ENCODE measurements around the gene WASF2. TPM values are rescaled to one million over a fixed set of nuclear protein-coding genes. Genes with fewer than 3 reads are reported as not detected.

Gene WASF2
- total and polyA plus RNA-seq, 11 donors = 14.2 to 103 (median 47.9) TPM

- WGBS, 4 donors = 65 to 71% (median 70%) methylated on average over 4 of the region's 4 CpGs
- peaks cover 0 to 46% (median 10%) of the 10 kb centered on the region in 12 donors for H3K4me1 ChIP-seq
- no peaks in the 10 kb centered on the region for H3K27me3 ChIP-seq
- no peaks in the 10 kb centered on the region for H3K36me3 ChIP-seq
- peak in 3 of 5 donors; percentile 57 to 70 (median 67) for DNase-seq
- TF ChIP-seq CTCF (IDR thresholded peaks at IDR 0.05) (no peak), POLR2A (IDR thresholded peaks at IDR 0.05) (no peak)
- ATAC-seq = peak; percentile 43 to 84 (median 52)
- peak within 1 kb of the TSS in 2 of 12 donors; percentile 5 to 6 for H3K4me3 ChIP-seq
- peak within 1 kb of the TSS; percentile 40 to 91 (median 67) for H3K27ac ChIP-seq
- H3K9me3 ChIP-seq = no peaks in the 10 kb centered on the region
- intact Hi-C loops (cut with DNase I) = no loop called here
Observed at GRCh38 chr1:27374362-27375086, 115.4 kb downstream of the WASF2 start, which contains the start of gene FCN3. FCN3 (minus strand) TSS chr1:27374824; CDS start chr1:27374818, 6 bp downstream.

GRCh38 chr1:27372808-27373690, 116.9 kb downstream of the WASF2 start:
- DNase-seq = no peak
- peaks cover 0 to 50% (median 19%) of the 10 kb centered on the region in 12 donors for H3K4me1 ChIP-seq
- H3K9me3 ChIP-seq = no peaks in the 10 kb centered on the region
- no peak for ATAC-seq
- no peaks in the 10 kb centered on the region for H3K27me3 ChIP-seq
- TF ChIP-seq CTCF (IDR thresholded peaks at IDR 0.05) = peak in 4 of 12 donors; percentile 12 to 20 (median 17)
- no peak for TF ChIP-seq POLR2A (IDR thresholded peaks at IDR 0.05)
- no peaks in the 10 kb centered on the region for H3K36me3 ChIP-seq
- intact Hi-C loops (cut with DNase I) = no loop called here
- peak overlapping the region in 10 of 12 donors; percentile 49 to 91 (median 70) for H3K27ac ChIP-seq
- peak overlapping the region in 2 of 12 donors; percentile 5 to 6 for H3K4me3 ChIP-seq
- 89 to 98% (median 92%) methylated on average over 9 to 11 of the region's 11 CpGs for WGBS, 4 donors

GRCh38 chr1:27372022-27372807, 117.8 kb downstream of the WASF2 start:
- no peaks in the 10 kb centered on the region for H3K27me3 ChIP-seq
- TF ChIP-seq POLR2A (IDR thresholded peaks at IDR 0.05) (no peak), CTCF (IDR thresholded peaks at IDR 0.05) (no peak)
- peaks cover 0 to 51% (median 27%) of the 10 kb centered on the region in 12 donors for H3K4me1 ChIP-seq
- H3K9me3 ChIP-seq = no peaks in the 10 kb centered on the region
- H3K27ac ChIP-seq = peak overlapping the region in 2 of 12 donors; percentile 14 to 84
- H3K4me3 ChIP-seq = no peak overlapping the region
- intact Hi-C loops (cut with DNase I) = no loop called here
- DNase-seq (no peak), ATAC-seq (no peak)
- WGBS, 4 donors = 90 to 93% (median 92%) methylated on average over 19 of the region's 19 CpGs
- H3K36me3 ChIP-seq = no peaks in the 10 kb centered on the region
